Natural killer cell (primary cell): Measurements from ENCODE around the gene A2M. TPM values are rescaled to one million over a fixed set of nuclear protein-coding genes. Genes with fewer than 3 reads are reported as not detected.

ENCODE experiments used
- ATAC-seq, 3 donors: fragments of 150-1000 bp in 2 of 3; fragments of 200-7000 bp in 1 of 3; cut with Tn5 transposase; 1 replicate in 1 of 3; 2 replicates in 2 of 3; pipeline ENCODE4 v1.10.0; 2021; ENCODE audit warnings: mild to moderate bottlenecking in 2 of 3, moderate library complexity in 2 of 3
- DNase-seq, 2 donors: peaks; one replicate each; pipeline versions ENCODE4 v3.0.0 to v3.0.0-alpha.2; 2013 to 2021; ENCODE audit warnings: mixed read lengths in 1 of 2
- H3K27ac ChIP-seq: one replicate; pipeline ENCODE4 v1.5.1; 2013; ENCODE audit warnings: mild to moderate bottlenecking, low read length
- H3K27me3 ChIP-seq: one replicate; pipeline ENCODE4 v1.6.1; 2013; ENCODE audit warnings: low read length; ENCODE audit not compliant: control insufficient read depth, insufficient read depth
- H3K36me3 ChIP-seq: one replicate; pipeline ENCODE4 v1.6.1; 2013; ENCODE audit warnings: low read length; ENCODE audit not compliant: control insufficient read depth, insufficient read depth
- H3K4me1 ChIP-seq: one replicate; pipeline ENCODE4 v1.6.1; 2013; ENCODE audit warnings: low read length; ENCODE audit not compliant: control insufficient read depth, insufficient read depth
- H3K4me3 ChIP-seq: one replicate; pipeline ENCODE4 v1.5.1; 2013; ENCODE audit warnings: low read length
- H3K9me3 ChIP-seq: one replicate; pipeline ENCODE4 v1.6.1; 2013; ENCODE audit warnings: low read length; ENCODE audit not compliant: control insufficient read depth, insufficient read depth
- H3K27ac Mint-ChIP-seq, 2 donors: one replicate each; pipeline ENCODE4 v1.8.0; 2022; ENCODE audit warnings: mild to moderate bottlenecking in 2 of 2, mixed read lengths in 2 of 2, moderate library complexity in 1 of 2
- H3K27me3 Mint-ChIP-seq, 2 donors: one replicate each; pipeline ENCODE4 v1.8.0; 2022; ENCODE audit warnings: low read depth in 2 of 2, mixed read lengths in 2 of 2
- H3K36me3 Mint-ChIP-seq: one replicate; pipeline ENCODE4 v1.8.0; 2022; ENCODE audit warnings: mixed read lengths
- H3K4me1 Mint-ChIP-seq, 2 donors: one replicate each; pipeline ENCODE4 v1.8.0; 2022; ENCODE audit warnings: mixed read lengths in 2 of 2
- H3K4me3 Mint-ChIP-seq: one replicate; pipeline ENCODE4 v1.8.0; 2022; ENCODE audit warnings: mild to moderate bottlenecking, moderate library complexity, mixed read lengths
- H3K9me3 Mint-ChIP-seq, 2 donors: one replicate each; pipeline ENCODE4 v1.8.0; 2022; ENCODE audit warnings: mixed read lengths in 2 of 2
- CTCF ChIP-seq: fragments of 200-600 bp; IDR thresholded peaks from one replicate; pipeline ENCODE4 v1.8.0; 2022; ENCODE audit warnings: antibody characterized with exemption
- WGBS: methylation state at CpG from one replicate; pipeline ENCODE4 v1.1.7; 2013; ENCODE audit warnings: missing lambda C conversion rate; ENCODE audit not compliant: insufficient coverage; 5-methylcytosine and 5-hydroxymethylcytosine counted together
- intact Hi-C: fragments of 100-400 bp; cut with micrococcal nuclease; formaldehyde crosslinking; loops from one replicate; pipeline ENCODE4 v1.14.2; 2022
- total RNA-seq, 4 donors: library from RNA; stranded (reverse); fragments of 120-200 nt in 1 of 4; gene quantifications; one replicate each; pipeline versions ENCODE4 v1.2.3 to v1.2.4, GENCODE V29; 2013 to 2022

The A2M gene
- total RNA-seq, 3 donors from 2014 or later (not counting 1 experiment from before 2014, with no cell fraction given), result 0.08 TPM; not detected in 2

GRCh38 chr12:9111525-9111924 is 4.2 kb downstream of the A2M start:
- Mint-ChIP-seq H3K4me1 (peaks cover 6 to 10% of the 10 kb centered on the region in 2 donors), H3K27me3 (no peaks in the 10 kb centered on the region), H3K36me3 (no peaks in the 10 kb centered on the region), H3K4me3 (no peak overlapping the region), H3K27ac (peak overlapping the region in 1 of 2 donors; percentile 0), H3K9me3 (no peaks in the 10 kb centered on the region)
- Histone ChIP-seq H3K4me3 (no peak overlapping the region), H3K9me3 (no peaks in the 10 kb centered on the region), H3K27ac (no peak overlapping the region), H3K36me3 (peaks cover 34% of the 10 kb centered on the region), H3K4me1 (peaks cover 5% of the 10 kb centered on the region), H3K27me3 (no peaks in the 10 kb centered on the region)
- TF ChIP-seq CTCF, result no peak
- no peak for ATAC-seq
- WGBS, result no CpG with 5 or more reads among the region's 1 CpG
- intact Hi-C loops, result no loop called here
- no peak for DNase-seq

GRCh38 chr12:9109737-9110491 is 5.8 kb downstream of the A2M start:
- no peaks in the 10 kb centered on the region for H3K4me1 ChIP-seq
- Mint-ChIP-seq H3K4me3 (no peak overlapping the region), H3K4me1 (no peaks in the 10 kb centered on the region), H3K27ac (no peak overlapping the region), H3K36me3 (no peaks in the 10 kb centered on the region), H3K9me3 (no peaks in the 10 kb centered on the region), H3K27me3 (no peaks in the 10 kb centered on the region)
- no peaks in the 10 kb centered on the region for H3K27me3 ChIP-seq
- no peak for DNase-seq
- WGBS, result no CpG with 5 or more reads among the region's 3 CpGs
- no peak for ATAC-seq
- peaks cover 29% of the 10 kb centered on the region for H3K36me3 ChIP-seq
- H3K27ac ChIP-seq, result no peak overlapping the region
- no peak for TF ChIP-seq CTCF
- no peaks in the 10 kb centered on the region for H3K9me3 ChIP-seq
- no peak overlapping the region for H3K4me3 ChIP-seq
- intact Hi-C loops, result no loop called here

- H3K4me1 Mint-ChIP-seq, result no peaks in the 10 kb centered on the region
- H3K4me3 Mint-ChIP-seq, result no peak overlapping the region
- ATAC-seq, result no peak
- no peak for DNase-seq
- TF ChIP-seq CTCF, result no peak
- no peaks in the 10 kb centered on the region for H3K9me3 Mint-ChIP-seq
- no peak overlapping the region for H3K27ac ChIP-seq
- peaks cover 34% of the 10 kb centered on the region for H3K36me3 ChIP-seq
- 91% methylated on average over 1 of the region's 1 CpG for WGBS
- no peaks in the 10 kb centered on the region for H3K36me3 Mint-ChIP-seq
- no peaks in the 10 kb centered on the region for H3K27me3 ChIP-seq
- no peaks in the 10 kb centered on the region for H3K4me1 ChIP-seq
- intact Hi-C loops, result no loop called here
- H3K9me3 ChIP-seq, result no peaks in the 10 kb centered on the region
- H3K27ac Mint-ChIP-seq, result no peak overlapping the region
- no peak overlapping the region for H3K4me3 ChIP-seq
- H3K27me3 Mint-ChIP-seq, result no peaks in the 10 kb centered on the region
These were observed 6.6 kb downstream of the A2M start for GRCh38 chr12:9109213-9109522.
